ENCODE data around the gene STX8.

Gene STX8

DNA sequence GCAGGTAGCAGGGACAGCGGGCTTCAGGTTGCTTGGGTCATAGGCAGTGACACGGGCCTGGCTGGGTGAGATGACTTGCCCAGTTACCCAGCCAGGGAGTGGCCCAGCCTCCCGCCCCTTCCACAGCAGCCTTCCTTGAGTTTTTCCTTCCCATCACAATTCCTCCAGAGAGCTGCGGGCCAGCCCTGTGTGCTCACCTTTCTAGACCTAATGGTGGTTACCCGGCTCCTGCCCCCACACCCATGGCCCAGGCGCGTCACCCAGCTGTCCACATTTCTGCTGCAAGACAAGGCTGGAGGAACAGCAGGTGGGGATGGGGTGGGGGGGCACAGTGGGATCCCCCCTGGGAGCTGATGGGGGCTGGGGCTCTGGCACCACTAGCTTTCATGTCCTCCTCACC lies 351.1 kb downstream of the STX8 start:
- DNase-seq (ENCODE audit: low read depth) = no peak
- TF ChIP-seq, protein P1, sequence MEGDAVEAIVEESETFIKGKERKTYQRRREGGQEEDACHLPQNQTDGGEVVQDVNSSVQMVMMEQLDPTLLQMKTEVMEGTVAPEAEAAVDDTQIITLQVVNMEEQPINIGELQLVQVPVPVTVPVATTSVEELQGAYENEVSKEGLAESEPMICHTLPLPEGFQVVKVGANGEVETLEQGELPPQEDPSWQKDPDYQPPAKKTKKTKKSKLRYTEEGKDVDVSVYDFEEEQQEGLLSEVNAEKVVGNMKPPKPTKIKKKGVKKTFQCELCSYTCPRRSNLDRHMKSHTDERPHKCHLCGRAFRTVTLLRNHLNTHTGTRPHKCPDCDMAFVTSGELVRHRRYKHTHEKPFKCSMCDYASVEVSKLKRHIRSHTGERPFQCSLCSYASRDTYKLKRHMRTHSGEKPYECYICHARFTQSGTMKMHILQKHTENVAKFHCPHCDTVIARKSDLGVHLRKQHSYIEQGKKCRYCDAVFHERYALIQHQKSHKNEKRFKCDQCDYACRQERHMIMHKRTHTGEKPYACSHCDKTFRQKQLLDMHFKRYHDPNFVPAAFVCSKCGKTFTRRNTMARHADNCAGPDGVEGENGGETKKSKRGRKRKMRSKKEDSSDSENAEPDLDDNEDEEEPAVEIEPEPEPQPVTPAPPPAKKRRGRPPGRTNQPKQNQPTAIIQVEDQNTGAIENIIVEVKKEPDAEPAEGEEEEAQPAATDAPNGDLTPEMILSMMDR (IDR thresholded peaks at IDR 0.05; ENCODE audit: insufficient read depth, low read depth, low read length, missing control alignments) = no peak
- H3K4me3 ChIP-seq (ENCODE audit: low read length) = no peak overlapping the region

DNA sequence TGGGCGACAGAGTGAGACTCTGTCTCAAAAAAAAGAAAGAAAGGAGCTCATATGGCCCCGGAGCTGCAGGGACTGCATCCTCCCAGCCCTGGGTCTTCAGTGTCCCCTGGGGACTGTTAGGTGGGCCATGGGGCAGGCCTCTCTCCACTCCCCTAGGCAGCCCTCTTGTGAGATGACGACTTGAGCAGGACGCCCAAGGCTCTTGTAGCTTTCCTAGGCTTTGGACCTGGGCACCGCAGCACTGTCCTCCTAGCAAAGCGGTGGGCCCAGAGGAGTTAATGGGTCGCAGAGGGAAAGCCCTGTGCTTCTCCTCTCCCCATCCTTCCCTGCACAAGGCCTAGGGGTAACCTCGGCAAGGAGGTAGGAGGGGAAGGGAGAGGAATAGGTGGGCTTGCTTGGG lies 352.1 kb downstream of the STX8 start:
- TF ChIP-seq, protein P1 (IDR thresholded peaks at IDR 0.05; ENCODE audit: insufficient read depth, low read depth, low read length, missing control alignments) = no peak
- H3K4me3 ChIP-seq (ENCODE audit: low read length) = no peak overlapping the region
- no peak for DNase-seq (ENCODE audit: low read depth)

DNA sequence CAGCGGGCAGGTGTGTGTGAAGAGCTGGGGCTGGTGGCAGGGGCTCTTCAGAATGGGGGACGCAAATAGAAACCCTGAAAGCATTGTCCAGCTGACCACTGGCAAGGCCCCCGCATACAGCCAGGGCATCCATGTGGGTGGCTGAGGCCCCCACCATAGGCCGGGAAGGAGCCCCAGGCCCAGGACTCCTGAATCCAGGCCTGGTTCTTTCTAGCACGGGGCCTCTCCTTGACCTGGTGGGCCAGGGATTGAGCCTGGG lies 353.8 kb downstream of the STX8 start:
- TF ChIP-seq, protein P1 (IDR thresholded peaks at IDR 0.05; ENCODE audit: insufficient read depth, low read depth, low read length, missing control alignments) = no peak
- no peak overlapping the region for H3K4me3 ChIP-seq (ENCODE audit: low read length)
- no peak for DNase-seq (ENCODE audit: low read depth)

DNA sequence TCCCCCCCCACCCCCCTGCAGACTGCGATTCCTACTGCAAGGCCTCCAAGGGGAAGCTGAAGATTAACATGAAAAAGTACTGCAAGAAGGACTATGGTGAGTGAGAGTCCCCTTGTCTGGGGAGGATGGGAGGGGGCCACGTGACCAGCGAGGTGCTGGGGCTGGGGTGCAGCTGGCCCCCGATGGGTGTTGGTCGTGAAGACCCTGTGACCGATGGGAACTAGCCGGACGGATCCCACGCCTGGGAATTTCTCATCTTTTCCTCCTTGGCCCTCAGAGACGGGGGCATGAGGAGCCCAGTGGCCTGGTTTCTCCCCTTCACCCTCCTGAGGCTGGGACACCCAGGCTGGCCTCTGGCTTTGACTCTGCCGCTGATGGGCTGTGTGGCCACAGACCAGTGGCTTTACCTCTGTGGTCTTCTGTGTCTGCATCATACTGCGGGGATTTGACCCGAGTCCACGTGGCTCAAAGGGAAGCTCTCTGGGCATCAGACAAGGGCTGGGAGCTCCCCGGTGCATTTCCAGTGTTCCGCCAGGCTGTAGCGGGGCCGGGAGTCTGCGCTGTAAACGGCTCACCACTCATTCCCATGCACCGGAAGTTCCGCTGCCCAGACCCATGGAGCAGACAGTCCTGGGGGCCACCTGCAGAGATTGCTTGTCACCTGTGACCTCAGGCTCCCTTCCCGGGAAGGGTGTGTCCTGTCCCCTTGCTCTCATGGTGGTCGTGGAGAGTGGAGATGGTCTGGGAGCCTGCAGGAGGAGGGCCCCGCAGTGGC lies 354.3 kb downstream of the STX8 start:
- no peak for DNase-seq (ENCODE audit: low read depth)
- H3K4me3 ChIP-seq (ENCODE audit: low read length) = no peak overlapping the region
- TF ChIP-seq, protein P1 (IDR thresholded peaks at IDR 0.05; ENCODE audit: insufficient read depth, low read depth, low read length, missing control alignments) = no peak

DNA sequence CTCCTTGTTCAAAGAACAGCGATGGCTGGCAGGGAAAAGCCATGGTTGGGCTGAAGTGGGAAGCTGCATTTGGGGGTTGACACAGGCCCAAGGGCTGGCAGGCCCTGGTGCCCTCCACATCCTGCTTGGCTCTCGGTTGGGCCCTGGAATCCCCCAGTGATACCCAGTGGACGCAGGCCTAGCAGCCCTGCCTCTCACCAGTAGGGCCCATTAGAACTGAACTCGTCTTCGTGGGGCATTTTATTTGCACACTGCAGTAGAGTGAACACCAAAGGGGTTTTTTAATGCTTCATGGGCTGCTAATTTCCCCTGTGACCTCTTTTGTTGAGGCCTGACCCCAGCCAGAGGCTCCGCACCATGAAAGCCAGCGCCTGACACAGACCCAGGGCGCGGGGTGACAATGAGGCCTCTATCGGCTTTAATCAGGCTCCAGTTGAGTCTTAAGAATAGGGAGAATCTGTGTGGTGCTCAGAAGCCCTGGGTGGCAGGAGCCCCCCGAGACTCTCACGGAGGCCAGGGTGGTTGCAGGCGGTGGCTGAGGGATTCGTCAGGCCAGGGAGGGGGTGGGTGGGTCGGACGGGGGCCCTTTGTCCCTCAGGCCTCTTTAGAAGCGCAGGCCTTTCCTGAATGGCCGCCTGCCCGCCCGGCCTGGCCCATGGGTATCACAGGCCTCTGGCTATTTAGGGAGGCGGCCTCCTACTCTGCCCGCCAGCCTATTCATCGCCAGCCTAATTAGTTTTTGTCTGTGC lies 355.0 kb downstream of the STX8 start:
- no peak overlapping the region for H3K4me3 ChIP-seq (ENCODE audit: low read length)
- TF ChIP-seq, protein P1 (IDR thresholded peaks at IDR 0.05; ENCODE audit: insufficient read depth, low read depth, low read length, missing control alignments) = no peak
- no peak for DNase-seq (ENCODE audit: low read depth)

DNA sequence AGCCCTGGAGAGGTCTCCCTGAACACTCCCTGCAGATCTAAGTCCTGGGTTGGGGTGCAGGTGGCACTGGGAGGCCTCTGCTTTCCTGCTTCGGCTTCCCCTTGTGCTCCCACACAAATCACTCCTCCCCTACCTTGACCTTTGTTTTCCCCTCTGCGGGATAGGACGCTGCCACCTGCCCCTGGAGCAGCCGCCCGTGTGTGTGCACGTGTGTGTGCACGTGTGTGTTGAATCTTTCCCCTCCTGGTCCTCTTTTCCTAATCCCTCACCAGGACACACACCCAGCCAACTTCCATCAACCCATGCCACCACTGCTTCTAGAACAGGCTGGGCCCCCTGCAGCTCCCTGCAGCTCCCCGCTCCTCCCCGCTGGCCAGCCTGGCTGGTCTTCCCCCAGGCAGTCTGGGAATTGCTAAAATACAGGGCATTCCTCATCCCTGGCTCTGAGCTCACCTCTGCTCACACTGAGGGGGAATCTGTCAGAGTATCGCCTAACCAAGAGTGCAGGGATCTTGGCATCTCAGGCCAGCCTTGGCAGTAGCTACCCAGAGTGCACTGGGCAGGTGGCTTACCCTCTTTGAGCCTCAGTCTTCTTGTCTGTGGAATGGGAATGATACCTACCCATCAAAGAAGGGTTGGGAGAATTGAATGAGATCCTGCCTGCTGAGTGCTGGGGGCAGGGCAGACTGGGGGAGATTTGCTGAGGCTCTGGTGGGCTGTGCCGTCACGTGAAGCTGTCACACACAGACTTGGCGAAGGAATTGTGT lies 355.8 kb downstream of the STX8 start:
- TF ChIP-seq, protein P1 (IDR thresholded peaks at IDR 0.05; ENCODE audit: insufficient read depth, low read depth, low read length, missing control alignments) = no peak
- no peak overlapping the region for H3K4me3 ChIP-seq (ENCODE audit: low read length)
- no peak for DNase-seq (ENCODE audit: low read depth)
